Fibroblast of skin of right biceps (primary cell): Measurements from ENCODE around the gene SPNS2.
"Not testable (repeated sequence)": the region's sequence is repeated elsewhere in the genome, so short reads cannot be mapped to it uniquely, and the experiment has no call there.

Experiments
- DNase-seq: peaks from one replicate; pipeline ENCODE4 v3.0.0-alpha.2; 2013

Gene SPNS2

DNA sequence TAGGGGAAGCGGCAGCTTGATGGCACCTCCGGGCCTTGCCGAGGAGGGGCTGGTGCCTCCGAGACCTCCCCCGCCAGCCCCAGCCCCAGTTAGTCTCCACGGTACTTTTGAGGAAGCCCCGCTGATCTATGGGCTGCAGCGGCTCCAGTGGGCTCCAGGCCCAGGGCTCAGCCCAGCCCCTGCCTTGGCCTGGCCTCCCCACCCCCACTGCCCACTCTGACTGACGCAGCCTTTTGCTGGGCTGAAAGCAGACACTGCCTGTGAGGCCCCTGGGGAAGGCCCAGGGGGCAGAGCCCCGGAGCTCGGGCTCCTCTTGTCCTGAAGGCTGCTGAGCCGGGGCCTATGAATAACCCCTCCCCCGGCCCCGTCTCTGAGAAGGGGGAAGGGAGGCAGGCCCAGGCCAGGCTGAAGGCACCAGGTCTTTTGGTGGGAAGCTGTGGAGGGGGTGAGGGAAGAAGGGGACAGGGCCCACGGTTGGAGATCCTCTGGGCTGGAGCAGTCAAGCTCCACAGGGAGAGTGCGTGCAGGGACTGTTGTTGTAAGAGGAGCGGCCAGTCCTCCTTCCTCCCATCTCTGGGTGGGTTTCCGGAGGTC is 78.1 kb downstream of the SPNS2 start:
- DNase-seq, result no peak

DNA sequence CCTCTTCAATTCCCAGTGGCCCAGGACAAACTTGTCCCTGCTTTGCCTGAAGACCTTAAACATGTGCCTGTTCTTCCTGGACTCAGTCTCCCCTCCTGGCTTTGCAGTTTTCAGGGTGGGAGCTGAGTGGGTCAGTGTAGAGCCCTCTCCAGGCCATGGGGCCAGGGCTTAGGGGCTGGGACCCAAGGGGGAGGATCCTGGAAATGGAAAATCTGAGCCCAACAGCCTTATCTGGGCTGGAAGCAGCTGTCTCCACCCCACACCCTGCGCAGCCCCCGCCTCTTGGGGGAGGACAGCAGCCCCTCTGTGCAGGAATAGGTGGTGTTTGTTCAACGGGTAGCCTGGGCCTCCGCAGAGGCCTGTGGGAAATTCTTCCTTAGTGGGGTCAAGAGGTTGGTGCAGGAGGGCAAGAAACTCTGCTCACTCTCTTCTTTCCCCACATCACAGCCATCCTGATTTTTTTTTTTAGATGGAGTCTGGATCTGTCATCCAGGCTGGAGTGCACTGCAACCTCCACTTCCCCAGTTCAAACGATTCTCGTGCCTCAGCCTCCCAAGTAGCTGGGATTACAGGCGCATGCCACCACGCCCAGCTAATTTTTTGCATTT is 78.8 kb downstream of the SPNS2 start:
- no peak for DNase-seq

DNA sequence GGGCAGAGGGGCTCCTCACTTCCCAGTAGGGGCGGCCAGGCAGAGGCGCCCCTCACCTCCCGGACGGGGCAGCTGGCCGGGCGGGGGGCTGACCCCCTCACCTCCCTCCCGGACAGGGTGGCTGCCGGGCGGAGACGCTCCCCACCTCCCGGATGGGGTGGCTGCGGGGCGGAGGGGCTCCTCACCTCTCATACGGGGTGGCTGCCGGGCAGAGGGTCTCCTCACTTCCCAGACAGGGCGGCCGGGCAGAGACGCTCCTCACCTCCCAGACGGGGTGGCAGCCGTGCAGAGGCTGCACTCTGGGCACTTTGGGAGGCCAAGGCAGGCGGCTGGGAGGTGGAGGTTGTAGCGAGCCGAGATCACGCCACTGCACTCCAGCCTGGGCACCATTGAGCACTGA is 79.7 kb downstream of the SPNS2 start:
- not testable (repeated sequence) for DNase-seq

DNA sequence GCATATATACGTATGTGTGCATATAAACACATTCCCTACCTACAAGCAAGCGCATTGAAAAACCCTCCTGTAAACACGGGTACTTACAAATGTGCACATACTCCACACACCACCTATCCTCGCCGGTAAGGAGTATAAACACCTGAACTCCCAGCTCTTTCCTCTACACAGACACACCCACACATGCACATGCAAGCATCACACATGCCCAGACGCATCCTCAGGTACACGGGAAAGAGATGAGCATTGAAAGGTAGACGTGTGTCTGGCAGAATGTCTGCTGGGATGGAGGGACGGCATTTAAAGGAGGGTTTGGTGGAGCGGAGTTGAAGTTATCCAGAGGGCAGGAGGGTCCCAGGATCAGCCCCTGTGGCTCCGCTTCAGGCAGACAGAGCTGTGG is 81.0 kb downstream of the SPNS2 start:
- DNase-seq, result no peak

DNA sequence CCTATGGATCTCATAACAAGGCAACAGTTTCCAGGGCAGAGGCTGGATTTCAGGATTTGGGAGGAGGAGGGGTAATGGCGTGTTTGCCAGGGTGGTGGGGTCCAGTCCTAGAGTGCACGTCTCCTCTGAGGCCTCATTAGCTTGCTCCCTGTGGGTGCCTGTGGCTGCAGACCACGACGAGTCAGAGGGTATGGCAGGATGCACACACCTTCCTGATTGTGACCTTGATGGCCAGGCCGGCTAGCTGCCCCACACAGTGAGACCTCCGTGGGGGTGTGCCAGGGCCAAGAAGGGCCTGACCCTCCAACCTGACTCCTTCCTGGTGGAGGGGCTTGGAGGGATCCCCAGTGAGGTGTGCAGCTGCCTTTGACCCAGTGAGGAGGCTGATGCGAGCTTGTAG is 81.6 kb downstream of the SPNS2 start:
- DNase-seq, result no peak

DNA sequence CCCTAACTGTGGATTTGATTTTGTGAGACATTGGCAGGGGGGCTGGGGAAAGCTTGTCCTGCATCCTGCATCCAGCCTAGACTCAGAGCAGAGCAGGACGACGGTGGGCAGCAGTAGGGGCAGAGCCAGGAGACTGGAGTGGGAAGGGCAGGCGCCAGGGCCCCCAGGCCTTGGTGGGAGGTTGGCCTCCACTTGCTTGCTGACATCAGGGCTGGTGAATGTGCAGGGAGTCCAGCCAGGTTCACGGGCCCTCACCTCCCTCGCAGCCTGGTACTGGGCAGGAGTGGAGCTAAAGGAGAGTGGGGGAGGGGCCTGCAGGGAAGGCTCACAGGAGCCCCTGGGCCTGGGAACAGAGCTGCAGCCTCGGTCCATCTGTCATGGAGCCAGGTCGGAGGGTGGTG is 83.4 kb downstream of the SPNS2 start:
- no peak for DNase-seq

DNA sequence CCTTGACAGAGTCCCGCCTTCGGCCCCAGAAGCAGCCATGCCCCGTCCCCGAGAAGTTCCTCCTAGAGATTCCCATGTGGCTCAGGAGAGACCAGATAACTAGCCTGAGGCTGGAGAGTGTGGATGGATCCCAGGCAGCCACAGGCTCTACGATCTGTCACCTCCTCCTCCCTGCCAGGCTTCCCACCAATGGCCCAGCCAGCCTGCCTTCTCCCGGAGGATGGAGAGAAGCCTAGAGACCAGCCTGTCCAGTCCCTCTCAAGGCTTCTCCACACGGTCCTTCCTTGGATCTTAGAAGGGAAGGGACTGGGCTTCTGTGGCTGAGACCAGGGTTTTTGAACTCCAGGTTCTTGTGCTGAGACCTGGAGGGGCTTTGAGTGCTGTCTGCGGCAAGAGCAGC is 84.0 kb downstream of the SPNS2 start:
- no peak for DNase-seq

DNA sequence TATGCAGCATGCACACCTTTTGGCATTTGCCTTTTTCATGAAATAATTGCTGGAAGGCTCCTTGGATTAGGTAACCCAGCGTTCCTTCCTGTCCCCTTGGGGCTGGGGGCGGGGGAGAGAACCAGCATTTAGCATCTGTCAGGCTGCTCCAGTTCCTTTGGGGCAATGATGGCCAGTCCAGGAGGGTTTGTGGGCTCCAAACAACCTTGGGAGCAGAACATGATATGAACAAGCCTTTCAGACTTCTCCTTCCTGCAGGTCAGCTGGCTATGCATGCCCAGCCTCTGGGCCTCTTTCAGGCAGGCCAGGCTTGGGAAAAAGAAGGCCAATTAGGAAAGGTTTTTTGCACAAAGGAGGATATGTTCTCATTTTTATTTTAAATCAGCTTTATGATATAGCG is 84.5 kb downstream of the SPNS2 start:
- no peak for DNase-seq

DNA sequence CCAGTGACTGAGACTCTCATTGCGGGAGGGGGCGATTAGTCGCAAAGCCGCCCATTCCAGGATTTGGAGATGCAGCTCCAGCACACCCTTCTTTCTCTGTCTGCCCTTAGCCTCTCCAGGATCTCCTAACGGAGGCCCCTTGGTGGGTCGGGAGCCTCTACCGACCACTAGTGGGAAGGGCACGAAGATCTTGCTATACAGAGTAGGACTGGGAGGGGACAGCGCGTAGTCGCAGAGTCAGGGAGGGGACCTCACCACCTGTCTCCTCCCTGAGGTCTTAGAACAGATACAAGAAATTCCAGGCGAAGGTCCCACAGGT is 85.1 kb downstream of the SPNS2 start:
- no peak for DNase-seq

DNA sequence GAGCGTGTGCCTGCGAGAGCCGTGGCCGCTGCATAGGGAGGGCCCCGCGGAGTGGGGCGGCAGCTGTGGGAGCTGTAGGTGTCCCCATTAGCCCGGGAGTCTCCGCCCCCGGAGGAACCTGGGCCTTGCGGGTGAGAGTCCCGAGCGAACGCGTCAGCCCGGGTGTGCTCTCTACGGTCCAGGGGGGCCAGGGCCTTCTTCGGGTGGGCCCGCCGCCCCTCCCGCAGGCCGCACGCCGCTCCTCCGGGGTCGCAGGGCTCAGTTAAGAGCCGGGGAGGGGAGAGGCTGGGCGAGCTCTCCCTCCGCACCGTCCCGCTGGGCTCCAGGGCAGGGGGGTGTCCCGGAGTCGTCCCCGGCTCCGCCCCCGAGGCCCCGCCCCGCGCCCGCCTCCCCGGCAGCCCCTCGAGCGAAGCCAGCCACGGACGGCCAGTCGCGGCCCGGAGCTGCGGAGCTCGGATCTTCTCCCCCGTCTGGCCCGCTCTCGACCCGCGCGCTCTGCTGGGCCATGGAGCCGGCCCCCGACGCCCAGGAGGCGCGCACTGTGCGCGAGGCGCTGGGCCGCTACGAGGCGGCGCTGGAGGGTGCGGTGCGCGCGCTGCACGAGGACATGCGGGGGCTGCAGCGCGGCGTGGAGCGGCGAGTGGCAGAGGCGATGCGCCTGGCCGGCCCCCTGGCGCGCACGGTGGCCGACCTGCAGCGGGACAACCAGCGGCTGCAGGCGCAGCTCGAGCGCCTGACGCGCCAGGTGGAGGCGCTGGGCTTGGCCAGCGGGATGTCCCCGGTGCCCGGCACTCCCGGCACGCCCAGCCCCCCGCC is 85.6 kb downstream of the SPNS2 start, which contains the start of gene SMTNL2:
Gene SMTNL2 (plus strand): TSS at position 429 of the 816 bp plus-strand sequence. CDS start 77 bp downstream, at position 506.
- no peak for DNase-seq

DNA sequence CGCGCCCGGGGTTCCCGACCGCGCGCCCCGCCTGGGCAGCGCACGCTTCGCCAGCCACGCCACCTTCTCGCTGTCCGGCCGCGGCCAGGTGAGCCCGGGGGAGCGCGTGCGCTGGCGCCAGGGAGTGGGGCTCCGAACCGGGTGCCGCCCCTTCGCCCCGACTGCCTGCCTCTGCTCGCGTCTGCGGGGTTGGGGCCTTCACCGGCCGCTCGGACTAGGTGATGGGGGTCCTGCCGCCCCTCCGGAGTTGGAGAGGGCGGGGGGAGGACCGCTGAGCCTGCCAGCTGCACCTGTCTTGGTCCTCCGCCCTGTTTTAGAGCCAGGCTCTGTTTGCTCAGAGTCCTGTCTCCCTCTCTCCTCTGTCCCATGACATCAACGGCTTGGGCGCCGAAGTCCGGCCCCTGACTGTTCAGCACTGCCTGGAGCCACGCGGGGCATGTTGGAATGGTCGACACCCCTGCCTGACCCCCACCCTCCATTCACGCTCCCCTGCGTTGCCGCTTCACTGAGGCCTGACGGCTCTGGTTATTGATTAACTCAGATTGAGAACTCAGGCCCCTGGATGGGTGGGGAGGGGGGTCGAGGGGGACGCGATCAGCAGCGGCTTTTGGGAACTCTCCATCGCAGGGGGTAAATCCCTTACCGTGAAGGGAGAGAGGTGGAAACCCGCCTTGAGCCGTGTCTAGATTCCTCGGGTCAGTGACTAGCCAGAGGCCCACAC is 86.4 kb downstream of the SPNS2 start:
- no peak for DNase-seq

DNA sequence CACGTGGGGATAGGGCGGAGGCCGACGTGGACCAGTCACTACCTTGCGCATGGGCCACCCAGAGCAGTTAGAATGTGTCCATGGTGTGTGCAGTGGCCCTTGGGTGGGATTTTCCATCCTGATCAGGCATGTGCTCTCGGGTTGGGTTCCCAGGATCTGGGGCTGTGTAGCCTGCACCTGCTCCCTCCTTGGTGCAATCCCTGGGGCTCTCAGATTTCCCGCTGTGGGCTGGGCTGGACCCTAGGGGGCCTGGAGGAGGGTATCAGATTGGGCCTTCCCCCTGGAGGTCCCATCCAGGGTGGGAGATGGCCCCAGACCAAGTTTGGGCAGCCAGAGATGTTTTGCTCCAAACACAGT is 86.9 kb downstream of the SPNS2 start:
- no peak for DNase-seq

DNA sequence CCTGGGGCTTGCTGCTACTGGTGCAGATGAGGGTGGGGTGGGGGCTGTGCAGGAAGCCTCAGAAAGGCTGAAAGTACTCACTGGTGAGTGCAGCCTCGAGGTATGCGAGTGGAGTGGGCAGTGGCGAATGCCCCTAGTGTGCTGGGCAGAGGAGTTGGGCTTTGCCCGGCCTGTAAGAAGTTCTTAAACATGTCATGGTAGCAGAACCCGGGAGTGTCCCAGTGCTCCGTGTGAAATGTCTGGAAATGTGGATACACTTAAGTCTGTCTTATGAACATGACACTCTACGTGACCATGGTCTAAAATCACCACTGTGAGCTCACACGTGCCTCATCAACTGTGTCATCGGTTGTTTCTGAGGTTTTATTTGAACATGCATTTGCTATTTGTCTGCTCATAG is 87.4 kb downstream of the SPNS2 start:
- DNase-seq, result no peak

DNA sequence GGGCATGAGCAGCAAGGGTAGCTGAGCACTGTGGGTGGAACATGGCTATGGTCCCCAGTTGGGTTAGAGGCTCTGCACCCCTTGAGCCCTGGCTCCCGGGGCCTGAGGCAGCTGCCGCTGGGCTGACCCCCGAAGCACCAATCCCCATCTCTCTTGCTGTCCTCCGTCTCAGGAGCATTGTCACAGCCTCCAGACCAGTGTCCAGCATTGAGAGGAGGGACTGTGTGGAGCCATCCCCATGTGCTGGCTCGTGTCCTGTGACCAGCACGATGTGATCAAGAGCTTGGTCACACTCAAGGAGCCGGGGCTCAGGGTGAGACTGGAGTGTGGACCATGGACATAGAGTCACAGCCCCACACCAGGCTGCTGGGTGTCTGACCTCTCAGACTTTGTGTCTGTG is 88.5 kb downstream of the SPNS2 start:
- no peak for DNase-seq

DNA sequence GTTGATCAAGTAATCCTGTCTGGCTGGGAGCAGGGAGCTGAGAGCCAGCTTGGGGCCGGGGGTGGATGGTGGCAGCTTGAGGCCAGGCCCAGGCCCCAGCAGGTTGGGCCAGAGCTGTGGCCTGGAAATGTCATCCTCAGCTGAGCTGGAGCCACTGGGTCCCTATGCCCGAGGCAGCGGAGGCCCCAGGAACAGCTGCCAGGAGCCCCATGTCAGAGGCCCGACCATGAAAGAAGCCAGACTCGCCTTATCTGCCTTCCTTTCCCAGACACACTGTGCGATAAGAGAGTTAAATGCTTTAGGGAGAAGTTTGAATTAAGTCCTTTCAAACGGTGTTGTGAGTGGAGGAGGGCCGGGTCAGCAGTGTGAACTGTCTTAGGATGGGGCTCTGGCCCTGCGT is 89.1 kb downstream of the SPNS2 start:
- no peak for DNase-seq

DNA sequence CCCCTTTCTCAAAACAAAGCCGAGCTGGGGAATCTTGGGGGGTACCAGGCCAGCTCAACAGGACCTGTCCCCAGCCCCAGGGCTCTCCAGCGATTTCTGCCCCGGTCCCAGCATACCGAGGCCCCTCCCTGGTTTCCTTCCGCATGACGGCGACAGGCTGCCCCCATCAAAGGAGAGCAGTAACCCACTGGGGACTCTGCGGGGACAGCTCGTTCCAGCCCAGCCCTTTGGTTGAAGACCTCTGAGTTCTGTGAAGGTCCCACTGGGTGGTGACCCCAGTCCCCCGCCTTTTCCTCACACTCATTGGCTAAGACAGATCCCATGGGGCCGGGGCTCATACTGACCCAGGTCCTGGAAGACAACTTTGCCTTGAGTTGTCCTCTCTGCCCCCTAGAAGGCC is 89.7 kb downstream of the SPNS2 start:
- no peak for DNase-seq
